HEK293T (cell line): ENCODE measurements around the gene RBBP5.

Experiments used
- ELF4 ChIP-seq: fragments of 450-650 bp; IDR thresholded peaks from 2 replicates; pipeline ENCODE4 v1.6.1; 2017; ENCODE audit warnings: antibody characterized with exemption
- FOXA1 ChIP-seq: fragments of 450-650 bp; IDR thresholded peaks from 2 replicates; pipeline ENCODE4 v1.6.1; 2016; ENCODE audit warnings: mild to moderate bottlenecking
- FOXM1 ChIP-seq: fragments of 450-650 bp; IDR thresholded peaks from 2 replicates; pipeline ENCODE4 v1.6.1; 2017; ENCODE audit warnings: mild to moderate bottlenecking, borderline replicate concordance
- SP1 ChIP-seq: fragments of 450-650 bp; IDR thresholded peaks from 2 replicates; pipeline ENCODE4 v1.6.1; 2017
- SUZ12 ChIP-seq: fragments of 450-650 bp; IDR thresholded peaks from 2 replicates; pipeline ENCODE4 v1.6.1; 2016; ENCODE audit warnings: mild to moderate bottlenecking

- TF ChIP-seq ELF4, result no peak
- no peak for TF ChIP-seq SP1
- TF ChIP-seq SUZ12, result no peak
- no peak for TF ChIP-seq FOXM1
- TF ChIP-seq FOXA1, result no peak
These were observed 55.5 kb downstream of the RBBP5 start for GRCh38 chr1:205066141-205066818.
